DOHH2 (cell line): ENCODE measurements around the gene NELFA.
"Not testable (repeated sequence)": the region's sequence is repeated elsewhere in the genome, so short reads cannot be mapped to it uniquely, and the experiment has no call there.

ENCODE experiments used
- H3F3A ChIP-seq: fragments of 200-600 bp; sonication (generic), shearing (Covaris generic); 2 replicates; pipeline ENCODE4 v1.6.0; 2016; ENCODE audit warnings: antibody characterized with exemption, mild to moderate bottlenecking; ENCODE audit not compliant: control insufficient read depth, insufficient read depth
- H3K27ac ChIP-seq: fragments of 200-600 bp; sonication (generic); 2 replicates; pipeline ENCODE4 v1.5.1; 2014; ENCODE audit warnings: low read depth, mild to moderate bottlenecking, low read length, moderate library complexity
- H3K27me3 ChIP-seq: fragments of 200-600 bp; sonication (generic); 2 replicates; pipeline ENCODE4 v1.6.1; 2014; ENCODE audit warnings: mild to moderate bottlenecking, low read length, mixed read lengths; ENCODE audit not compliant: control insufficient read depth
- H3K36me3 ChIP-seq: fragments of 200-600 bp; sonication (generic); 2 replicates; pipeline ENCODE4 v1.6.1; 2014; ENCODE audit warnings: mild to moderate bottlenecking, low read length, moderate library complexity, mixed read lengths; ENCODE audit not compliant: control insufficient read depth
- H3K4me1 ChIP-seq: fragments of 200-600 bp; sonication (generic); 2 replicates; pipeline ENCODE4 v1.6.1; 2014; ENCODE audit warnings: mild to moderate bottlenecking, low read length, mixed read lengths; ENCODE audit not compliant: control insufficient read depth
- H3K4me2 ChIP-seq: fragments of 200-600 bp; sonication (generic); 2 replicates; pipeline ENCODE4 v1.6.0; 2014; ENCODE audit warnings: mild to moderate bottlenecking, low read length, moderate library complexity
- H3K4me3 ChIP-seq: fragments of 200-600 bp; sonication (generic); 2 replicates; pipeline ENCODE4 v1.5.1; 2014; ENCODE audit warnings: mild to moderate bottlenecking, low read length, mixed read lengths
- H3K79me2 ChIP-seq: fragments of 200-600 bp; sonication (generic); 2 replicates; pipeline ENCODE4 v1.6.1; 2014; ENCODE audit warnings: mild to moderate bottlenecking, low read length, mixed read lengths; ENCODE audit not compliant: control insufficient read depth
- H3K9me2 ChIP-seq: fragments of 200-600 bp; sonication (generic); replicated peaks from 2 replicates; pipeline ENCODE4 v1.6.1; 2014; ENCODE audit warnings: mild to moderate bottlenecking, low read length, mixed read lengths; ENCODE audit not compliant: control insufficient read depth
- H3K9me3 ChIP-seq: fragments of 200-600 bp; sonication (generic); 2 replicates; pipeline ENCODE4 v1.6.1; 2014; ENCODE audit warnings: antibody characterized with exemption, low read length, mixed read lengths; ENCODE audit not compliant: control insufficient read depth, insufficient read depth
- H4K20me1 ChIP-seq: fragments of 200-600 bp; sonication (generic); 2 replicates; pipeline ENCODE4 v1.6.0; 2014; ENCODE audit warnings: low read depth, mild to moderate bottlenecking, antibody characterized with exemption, low read length, moderate library complexity; ENCODE audit not compliant: control insufficient read depth, insufficient read depth
- EZH2phosphoT487 ChIP-seq: fragments of 200-600 bp; sonication (generic); IDR thresholded peaks from 2 replicates; pipeline ENCODE4 v1.6.1; 2017; ENCODE audit warnings: borderline replicate concordance, mild to moderate bottlenecking, antibody characterized with exemption, low read length, moderate library complexity, mixed read lengths
- TF ChIP-seq, protein P1 (sequence below): fragments of 200-600 bp; sonication (generic); IDR thresholded peaks from one replicate; pipeline ENCODE4 v1.5.1; 2014; ENCODE audit warnings: antibody characterized with exemption, mild to moderate bottlenecking, low read depth, low read length; ENCODE audit not compliant: poor library complexity, severe bottlenecking

The NELFA gene

DNA sequence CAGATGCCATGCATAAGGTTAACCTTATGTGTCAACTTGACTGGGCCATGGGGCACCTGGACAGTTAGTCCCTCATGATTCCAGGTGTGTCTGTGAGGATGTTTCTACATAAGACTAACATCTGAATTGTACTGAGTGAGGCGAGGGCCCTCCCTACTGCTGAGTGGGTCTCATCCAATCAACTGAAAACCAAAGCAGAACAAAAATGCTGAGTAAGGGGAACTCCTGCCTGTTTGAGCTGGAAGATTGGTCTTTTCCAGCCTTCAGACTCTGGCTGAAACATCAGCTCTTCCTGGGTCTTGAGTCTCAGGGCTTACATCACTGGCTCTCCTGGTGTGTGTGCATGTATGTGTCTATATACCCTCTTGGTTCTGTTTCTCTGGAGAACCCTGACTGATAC is 13.8 kb downstream of the NELFA start:
- peaks cover 56% of the 10 kb centered on the region for H3K36me3 ChIP-seq
- no peak for TF ChIP-seq EZH2phosphoT487
- TF ChIP-seq, protein P1, sequence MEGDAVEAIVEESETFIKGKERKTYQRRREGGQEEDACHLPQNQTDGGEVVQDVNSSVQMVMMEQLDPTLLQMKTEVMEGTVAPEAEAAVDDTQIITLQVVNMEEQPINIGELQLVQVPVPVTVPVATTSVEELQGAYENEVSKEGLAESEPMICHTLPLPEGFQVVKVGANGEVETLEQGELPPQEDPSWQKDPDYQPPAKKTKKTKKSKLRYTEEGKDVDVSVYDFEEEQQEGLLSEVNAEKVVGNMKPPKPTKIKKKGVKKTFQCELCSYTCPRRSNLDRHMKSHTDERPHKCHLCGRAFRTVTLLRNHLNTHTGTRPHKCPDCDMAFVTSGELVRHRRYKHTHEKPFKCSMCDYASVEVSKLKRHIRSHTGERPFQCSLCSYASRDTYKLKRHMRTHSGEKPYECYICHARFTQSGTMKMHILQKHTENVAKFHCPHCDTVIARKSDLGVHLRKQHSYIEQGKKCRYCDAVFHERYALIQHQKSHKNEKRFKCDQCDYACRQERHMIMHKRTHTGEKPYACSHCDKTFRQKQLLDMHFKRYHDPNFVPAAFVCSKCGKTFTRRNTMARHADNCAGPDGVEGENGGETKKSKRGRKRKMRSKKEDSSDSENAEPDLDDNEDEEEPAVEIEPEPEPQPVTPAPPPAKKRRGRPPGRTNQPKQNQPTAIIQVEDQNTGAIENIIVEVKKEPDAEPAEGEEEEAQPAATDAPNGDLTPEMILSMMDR = no peak

DNA sequence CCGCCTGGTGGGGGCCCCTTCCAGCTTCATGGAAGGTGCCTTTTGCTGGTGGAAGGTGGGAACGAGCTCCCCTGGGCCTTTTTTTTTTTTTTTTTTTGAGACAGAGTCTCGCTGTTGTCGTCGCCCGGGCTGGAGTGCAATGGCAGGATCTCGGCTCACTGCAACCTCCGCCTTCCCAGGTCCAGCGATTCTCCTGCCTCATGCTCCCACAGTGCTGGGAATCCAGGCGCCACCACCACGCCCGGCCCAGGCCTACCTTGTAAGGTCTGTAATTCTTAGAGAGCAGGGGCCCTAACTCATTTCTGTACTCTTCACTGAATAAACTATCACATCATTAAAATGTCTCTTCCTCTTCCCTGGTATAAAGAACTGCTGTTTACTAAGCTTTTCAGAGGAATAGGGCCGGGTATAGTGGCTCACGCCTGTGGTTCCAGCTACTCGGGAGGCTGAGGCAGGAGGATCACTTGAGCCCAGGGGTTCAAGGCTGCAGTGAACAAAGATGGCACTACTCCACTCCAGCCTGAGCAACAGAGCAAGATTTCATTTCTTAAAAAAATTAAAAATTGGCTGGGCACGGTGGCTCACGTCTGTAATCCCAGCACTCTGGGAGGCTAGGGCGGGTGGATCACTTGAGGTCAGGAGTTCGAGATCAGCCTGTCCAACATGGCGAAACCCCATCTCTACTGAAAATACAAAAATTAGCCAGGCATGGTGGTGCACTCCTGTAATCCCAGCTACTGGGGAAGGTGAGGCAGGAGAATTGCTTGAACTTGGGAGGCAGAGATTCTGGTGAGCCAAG is 14.9 kb downstream of the NELFA start:
- H3K4me2 ChIP-seq, H3K9me2 ChIP-seq, H3F3A ChIP-seq, H3K4me1 ChIP-seq, H3K4me3 ChIP-seq, H3K27me3 ChIP-seq, H4K20me1 ChIP-seq, H3K27ac ChIP-seq: not testable (repeated sequence)
- peaks cover 54% of the 10 kb centered on the region for H3K36me3 ChIP-seq
- H3K9me3 ChIP-seq = peaks cover 10% of the 10 kb centered on the region; the same call in 1 of the 2 replicates
- peaks cover 78% of the 10 kb centered on the region for H3K79me2 ChIP-seq

More for the DNA sequence above, 13.8 kb downstream of the NELFA start:
- Histone ChIP-seq H4K20me1 (no peaks in the 10 kb centered on the region), H3K27me3 (no peaks in the 10 kb centered on the region), H3K4me1 (peaks cover 6% of the 10 kb centered on the region; the same call in 1 of the 2 replicates), H3K79me2 (peaks cover 88% of the 10 kb centered on the region), H3K4me3 (no peak overlapping the region), H3K4me2 (no peak overlapping the region), H3K9me3 (peaks cover 20% of the 10 kb centered on the region; the same call in 1 of the 2 replicates), H3K27ac (no peak overlapping the region), H3K9me2 (no peaks in the 10 kb centered on the region), H3F3A (no peaks in the 10 kb centered on the region)

DNA sequence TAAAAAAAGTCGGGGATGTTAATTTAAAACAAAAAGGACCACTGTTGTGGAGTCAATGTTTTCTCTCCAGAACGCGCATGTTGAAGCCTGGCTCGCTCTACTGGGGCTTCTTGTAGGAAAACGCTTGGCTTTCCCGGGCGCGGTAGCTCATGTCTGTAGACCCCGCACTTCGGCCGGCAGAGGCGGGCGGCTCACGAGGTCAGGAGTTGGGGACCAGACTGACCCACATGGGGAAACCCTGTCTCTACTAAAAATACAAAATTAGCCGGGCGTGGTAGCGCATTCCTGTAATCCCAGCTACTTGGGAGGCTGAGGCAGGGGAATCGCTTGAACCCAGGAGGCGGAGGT is 15.6 kb downstream of the NELFA start:
- TF ChIP-seq, protein P1 = no peak
- no peak for TF ChIP-seq EZH2phosphoT487
- Histone ChIP-seq H4K20me1 (no peaks in the 10 kb centered on the region), H3K9me2 (no peaks in the 10 kb centered on the region), H3K36me3 (peaks cover 50% of the 10 kb centered on the region), H3K4me3 (no peak overlapping the region), H3K27ac (no peak overlapping the region), H3F3A (no peaks in the 10 kb centered on the region), H3K9me3 (peaks cover 6% of the 10 kb centered on the region; the same call in 1 of the 2 replicates), H3K27me3 (no peaks in the 10 kb centered on the region), H3K79me2 (peaks cover 70% of the 10 kb centered on the region), H3K4me2 (no peak overlapping the region), H3K4me1 (peaks cover 6% of the 10 kb centered on the region; the same call in 1 of the 2 replicates)

DNA sequence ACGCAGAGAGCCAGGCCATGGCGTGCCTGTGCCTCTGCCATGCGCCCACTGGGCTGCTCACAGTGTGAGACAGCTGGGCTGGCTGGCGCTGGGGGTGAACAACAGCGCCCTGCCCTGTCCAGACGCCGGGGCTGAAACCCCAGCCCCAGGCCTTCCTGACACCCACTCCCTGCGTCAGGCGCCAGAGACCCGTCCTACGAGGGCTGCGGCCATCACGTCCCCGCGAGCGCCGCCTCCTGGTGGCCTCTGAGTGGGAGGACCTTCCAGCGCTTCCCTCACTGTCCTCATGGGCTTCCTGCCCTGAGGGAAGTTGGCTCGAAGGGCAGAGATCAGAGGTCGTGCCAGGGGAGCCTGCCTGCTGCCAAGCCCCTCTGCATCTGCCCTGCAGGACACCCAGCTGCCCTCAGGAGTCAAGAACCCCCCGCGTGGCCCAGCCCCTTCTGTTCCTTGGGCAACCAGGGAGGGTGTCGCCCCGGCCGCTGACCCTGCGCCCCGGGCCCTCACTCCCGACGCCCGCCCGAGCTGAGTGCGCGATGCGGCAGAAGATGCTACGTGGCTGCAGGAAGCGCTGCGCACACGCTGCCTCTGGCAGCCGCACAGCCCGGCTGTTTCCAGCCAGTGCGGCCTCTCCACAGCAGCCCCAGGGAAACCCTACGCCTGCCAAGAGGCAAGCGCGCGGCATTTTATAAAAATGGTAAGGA is 16.2 kb downstream of the NELFA start:
- H3K79me2 ChIP-seq = peaks cover 65% of the 10 kb centered on the region

More for the DNA sequence above, 16.2 kb downstream of the NELFA start:
- Histone ChIP-seq H3K4me1 (peaks cover 6% of the 10 kb centered on the region; the same call in 1 of the 2 replicates), H3K9me2 (no peaks in the 10 kb centered on the region), H3K4me3 (no peak overlapping the region), H3K4me2 (no peak overlapping the region), H4K20me1 (no peaks in the 10 kb centered on the region), H3F3A (no peaks in the 10 kb centered on the region), H3K36me3 (peaks cover 50% of the 10 kb centered on the region), H3K27ac (no peak overlapping the region), H3K9me3 (peaks cover under 1% of the 10 kb centered on the region; the same call in 1 of the 2 replicates), H3K27me3 (no peaks in the 10 kb centered on the region)
- TF ChIP-seq EZH2phosphoT487 = no peak
- TF ChIP-seq, protein P1 = no peak
